GM06990 (cell line): ENCODE measurements around the gene ZFYVE9.

ENCODE experiments used
- DNase-seq: peaks from one replicate; pipeline ENCODE4 v3.0.0-alpha.2; 2011; ENCODE audit not compliant: insufficient read length; ENCODE audit errors: extremely low read depth
- H3K27me3 ChIP-seq: replicated peaks from 2 replicates; pipeline ENCODE4 v1.6.0; 2011; ENCODE audit warnings: low read length; ENCODE audit not compliant: control insufficient read depth, insufficient read depth
- H3K36me3 ChIP-seq: 2 replicates; pipeline ENCODE4 v1.5.1; 2011; ENCODE audit warnings: low read length; ENCODE audit not compliant: control insufficient read depth, insufficient read depth
- H3K4me3 ChIP-seq: replicated peaks from 2 replicates; pipeline ENCODE4 v1.5.1; 2011; ENCODE audit warnings: low read depth, mild to moderate bottlenecking, control low read depth, low read length
- TF ChIP-seq, protein P1 (sequence below): IDR thresholded peaks from 2 replicates; pipeline ENCODE4 v1.5.1; 2011; ENCODE audit warnings: low read length, control low read depth, mild to moderate bottlenecking, inconsistent platforms; ENCODE audit not compliant: insufficient read depth, poor library complexity, severe bottlenecking

The ZFYVE9 gene

DNA sequence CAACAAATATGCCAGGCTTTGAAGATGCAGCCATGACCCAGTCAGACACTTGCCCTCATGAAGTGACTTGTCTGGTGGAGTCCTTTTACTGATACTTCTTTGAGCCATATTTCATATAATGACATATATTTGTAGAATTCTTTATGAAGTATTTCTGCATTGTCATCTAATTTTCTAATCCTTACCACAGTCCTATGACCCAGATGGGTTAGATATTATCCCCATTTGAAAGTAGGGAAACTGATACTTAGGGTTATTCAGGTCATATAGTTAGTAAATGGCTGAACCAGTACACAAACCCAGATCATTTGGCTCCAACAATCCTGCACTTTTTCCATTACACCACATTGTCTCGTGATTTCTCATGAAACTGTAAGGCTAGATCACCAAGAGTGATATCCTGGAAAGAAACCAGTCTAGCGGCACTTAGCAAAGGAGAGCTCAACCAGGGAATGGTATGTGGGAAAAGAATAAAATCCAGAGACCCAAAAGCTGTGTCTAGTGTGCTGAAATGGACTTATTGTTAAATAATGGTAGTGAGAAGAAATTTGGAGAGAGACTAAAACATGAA, 49.6 kb downstream of the ZFYVE9 start:
- no peak for DNase-seq
- H3K4me3 ChIP-seq = no peak overlapping the region
- no peaks in the 10 kb centered on the region for H3K36me3 ChIP-seq
- no peaks in the 10 kb centered on the region for H3K27me3 ChIP-seq
- TF ChIP-seq, protein P1, sequence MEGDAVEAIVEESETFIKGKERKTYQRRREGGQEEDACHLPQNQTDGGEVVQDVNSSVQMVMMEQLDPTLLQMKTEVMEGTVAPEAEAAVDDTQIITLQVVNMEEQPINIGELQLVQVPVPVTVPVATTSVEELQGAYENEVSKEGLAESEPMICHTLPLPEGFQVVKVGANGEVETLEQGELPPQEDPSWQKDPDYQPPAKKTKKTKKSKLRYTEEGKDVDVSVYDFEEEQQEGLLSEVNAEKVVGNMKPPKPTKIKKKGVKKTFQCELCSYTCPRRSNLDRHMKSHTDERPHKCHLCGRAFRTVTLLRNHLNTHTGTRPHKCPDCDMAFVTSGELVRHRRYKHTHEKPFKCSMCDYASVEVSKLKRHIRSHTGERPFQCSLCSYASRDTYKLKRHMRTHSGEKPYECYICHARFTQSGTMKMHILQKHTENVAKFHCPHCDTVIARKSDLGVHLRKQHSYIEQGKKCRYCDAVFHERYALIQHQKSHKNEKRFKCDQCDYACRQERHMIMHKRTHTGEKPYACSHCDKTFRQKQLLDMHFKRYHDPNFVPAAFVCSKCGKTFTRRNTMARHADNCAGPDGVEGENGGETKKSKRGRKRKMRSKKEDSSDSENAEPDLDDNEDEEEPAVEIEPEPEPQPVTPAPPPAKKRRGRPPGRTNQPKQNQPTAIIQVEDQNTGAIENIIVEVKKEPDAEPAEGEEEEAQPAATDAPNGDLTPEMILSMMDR = no peak

GRCh38 chr1:52192024-52192423, 50.1 kb downstream of the ZFYVE9 start:
- TF ChIP-seq, protein P1 = no peak
- Histone ChIP-seq H3K27me3 (no peaks in the 10 kb centered on the region), H3K36me3 (no peaks in the 10 kb centered on the region), H3K4me3 (no peak overlapping the region)
- DNase-seq = no peak

GRCh38 chr1:52192436-52192835, 50.5 kb downstream of the ZFYVE9 start:
- TF ChIP-seq, protein P1 = no peak
- no peak overlapping the region for H3K4me3 ChIP-seq

GRCh38 chr1:52193985-52194384, 52.1 kb downstream of the ZFYVE9 start:
- no peak overlapping the region for H3K4me3 ChIP-seq
- DNase-seq = no peak
- H3K27me3 ChIP-seq = no peaks in the 10 kb centered on the region
- H3K36me3 ChIP-seq = no peaks in the 10 kb centered on the region
- TF ChIP-seq, protein P1 = no peak

More at GRCh38 chr1:52192436-52192835, 50.5 kb downstream of the ZFYVE9 start:
- Histone ChIP-seq H3K27me3 (no peaks in the 10 kb centered on the region), H3K36me3 (no peaks in the 10 kb centered on the region)
- DNase-seq = no peak

DNA sequence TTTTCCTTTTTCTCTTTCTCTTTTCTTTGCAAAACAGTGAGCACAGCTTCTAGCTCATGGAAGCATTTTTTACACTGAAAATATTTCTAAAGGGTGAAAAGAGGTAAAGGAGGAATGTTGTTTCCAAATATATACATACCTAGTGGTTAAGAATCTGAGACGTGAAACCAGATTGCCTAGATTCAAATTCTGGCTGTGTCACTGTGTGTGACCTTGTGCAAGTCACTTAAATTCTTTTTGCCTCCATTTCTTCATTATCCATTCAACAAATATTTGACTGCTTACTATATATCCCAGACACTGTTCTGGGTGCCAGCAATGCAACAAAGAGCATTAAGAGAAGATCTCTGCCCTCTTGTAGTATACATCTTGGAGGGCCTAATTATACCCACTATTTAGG, 53.3 kb downstream of the ZFYVE9 start:
- no peaks in the 10 kb centered on the region for H3K36me3 ChIP-seq
- no peaks in the 10 kb centered on the region for H3K27me3 ChIP-seq
- TF ChIP-seq, protein P1 = no peak
- no peak overlapping the region for H3K4me3 ChIP-seq
- no peak for DNase-seq
